ENCODE measurements around the gene EPB41L3. TPM values are rescaled to one million over a fixed set of nuclear protein-coding genes. Genes with fewer than 3 reads are reported as not detected.
"Not testable (repeated sequence)": the region's sequence is repeated elsewhere in the genome, so short reads cannot be mapped to it uniquely, and the experiment has no call there.

The EPB41L3 gene
- total and polyA plus RNA-seq, 11 donors: 2.7 to 45.6 (median 7.9) TPM

DNA sequence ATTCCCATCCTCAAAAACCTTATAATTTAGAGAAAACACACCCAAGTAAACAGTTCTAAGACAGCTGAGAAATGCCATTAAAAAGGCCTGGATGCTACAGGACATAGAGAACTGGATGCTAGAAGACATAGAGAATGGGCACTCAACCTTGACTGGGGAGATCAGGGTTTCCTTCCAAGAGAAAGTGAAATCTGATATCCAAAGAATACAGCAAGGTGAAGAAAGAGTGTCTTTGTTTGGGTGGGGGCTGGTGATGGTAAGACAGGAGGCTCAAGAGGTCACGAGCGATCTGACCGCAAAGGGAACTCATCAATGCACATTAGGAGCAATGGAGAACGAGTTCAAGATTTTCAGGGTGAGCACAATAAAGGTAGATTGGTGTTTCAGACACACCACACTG, 31.6 kb downstream of the EPB41L3 start:
- no peak for TF ChIP-seq POLR2A (IDR thresholded peaks at IDR 0.05)
- TF ChIP-seq, protein P1, sequence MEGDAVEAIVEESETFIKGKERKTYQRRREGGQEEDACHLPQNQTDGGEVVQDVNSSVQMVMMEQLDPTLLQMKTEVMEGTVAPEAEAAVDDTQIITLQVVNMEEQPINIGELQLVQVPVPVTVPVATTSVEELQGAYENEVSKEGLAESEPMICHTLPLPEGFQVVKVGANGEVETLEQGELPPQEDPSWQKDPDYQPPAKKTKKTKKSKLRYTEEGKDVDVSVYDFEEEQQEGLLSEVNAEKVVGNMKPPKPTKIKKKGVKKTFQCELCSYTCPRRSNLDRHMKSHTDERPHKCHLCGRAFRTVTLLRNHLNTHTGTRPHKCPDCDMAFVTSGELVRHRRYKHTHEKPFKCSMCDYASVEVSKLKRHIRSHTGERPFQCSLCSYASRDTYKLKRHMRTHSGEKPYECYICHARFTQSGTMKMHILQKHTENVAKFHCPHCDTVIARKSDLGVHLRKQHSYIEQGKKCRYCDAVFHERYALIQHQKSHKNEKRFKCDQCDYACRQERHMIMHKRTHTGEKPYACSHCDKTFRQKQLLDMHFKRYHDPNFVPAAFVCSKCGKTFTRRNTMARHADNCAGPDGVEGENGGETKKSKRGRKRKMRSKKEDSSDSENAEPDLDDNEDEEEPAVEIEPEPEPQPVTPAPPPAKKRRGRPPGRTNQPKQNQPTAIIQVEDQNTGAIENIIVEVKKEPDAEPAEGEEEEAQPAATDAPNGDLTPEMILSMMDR (IDR thresholded peaks at IDR 0.05): no peak
- ATAC-seq: no peak
- Histone ChIP-seq H3K27ac (no peak overlapping the region), H3K4me1 (peaks cover 0 to 53% (median 0%) of the 10 kb centered on the region in 12 donors), H3K27me3 (no peaks in the 10 kb centered on the region), H3K4me3 (no peak overlapping the region), H3K9me3 (no peaks in the 10 kb centered on the region), H3K36me3 (no peaks in the 10 kb centered on the region)
- intact Hi-C loops (cut with DNase I): loop anchor here in 2 of 10 donors (10.0 kb wide), 2 partner anchors 47 to 57 kb away; no protein-coding TSS in a partner anchor
- DNase-seq: no peak
- WGBS, 4 donors: 92 to 96% (median 93%) methylated on average over 4 of the region's 4 CpGs

DNA sequence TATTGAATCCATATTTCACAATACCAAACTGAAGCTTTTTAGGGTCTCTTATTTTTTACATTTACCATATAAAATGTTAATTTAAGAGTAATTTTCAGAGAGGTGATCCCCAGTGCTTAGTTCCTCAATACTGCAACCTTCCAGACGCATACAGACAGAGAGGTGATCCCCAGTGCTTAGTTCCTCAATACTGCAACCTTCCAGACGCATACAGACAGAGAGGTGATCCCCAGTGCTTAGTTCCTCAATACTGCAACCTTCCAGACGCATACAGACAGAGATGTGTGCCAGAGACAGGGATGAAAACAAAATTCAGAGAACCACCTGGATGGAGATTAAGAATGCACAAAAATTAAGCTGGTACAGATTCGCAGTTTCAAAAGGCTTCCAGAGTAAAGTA, 32.3 kb downstream of the EPB41L3 start:
- H3K9me3 ChIP-seq: not testable (repeated sequence)

DNA sequence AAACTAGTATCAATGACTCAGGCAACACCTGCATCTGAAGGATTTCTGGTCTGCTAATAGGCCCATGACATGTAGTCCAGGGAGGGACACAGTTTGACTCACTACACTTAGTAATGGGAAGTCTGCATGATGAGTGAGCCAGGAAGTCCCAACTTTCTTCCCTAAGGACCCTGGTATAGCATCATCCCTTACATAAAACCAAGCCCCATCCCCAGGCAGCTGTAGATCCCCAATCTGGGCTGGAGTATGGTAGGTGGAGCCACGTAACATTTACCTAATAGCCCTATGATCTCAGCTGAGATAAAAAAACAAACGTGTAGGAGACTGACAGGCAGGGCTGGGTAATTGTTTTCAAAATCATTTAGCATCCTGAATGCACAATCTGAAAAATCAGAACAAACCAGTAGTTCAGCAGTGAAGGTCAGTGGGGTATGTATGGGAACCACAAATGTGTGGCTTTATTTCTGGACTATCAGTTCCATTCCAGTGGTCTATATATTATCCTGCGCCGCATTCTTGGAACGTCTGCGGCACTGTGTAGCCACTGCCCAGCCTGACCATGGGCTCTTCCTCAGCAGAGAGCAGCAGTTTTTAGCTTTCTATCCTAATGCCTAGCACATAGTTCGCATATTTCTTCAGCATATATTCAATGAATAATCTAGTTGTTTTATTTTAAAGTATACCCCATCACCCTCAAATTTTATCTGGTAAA, 33.5 kb downstream of the EPB41L3 start:
- intact Hi-C loops (cut with DNase I): loop anchor here in 2 of 10 donors (10.0 kb wide), 2 partner anchors 45 to 55 kb away; no protein-coding TSS in a partner anchor
- no peaks in the 10 kb centered on the region for H3K9me3 ChIP-seq
- 79 to 84% (median 82%) methylated on average over 7 of the region's 7 CpGs for WGBS, 4 donors
- TF ChIP-seq, protein P1 (IDR thresholded peaks at IDR 0.05): no peak
- TF ChIP-seq POLR2A (IDR thresholded peaks at IDR 0.05): no peak
- ATAC-seq (peak in 1 of 4 donors; percentile 82), DNase-seq (no peak)
- no peak overlapping the region for H3K4me3 ChIP-seq
- H3K27me3 ChIP-seq: no peaks in the 10 kb centered on the region
- peaks cover 0 to 35% (median 0%) of the 10 kb centered on the region in 12 donors for H3K4me1 ChIP-seq
- H3K36me3 ChIP-seq: no peaks in the 10 kb centered on the region
- H3K27ac ChIP-seq: no peak overlapping the region

More for the DNA sequence above, 32.3 kb downstream of the EPB41L3 start:
- not testable (repeated sequence) for H3K27me3 ChIP-seq, H3K4me3 ChIP-seq, ATAC-seq, H3K27ac ChIP-seq, DNase-seq, H3K36me3 ChIP-seq
- 89 to 93% (median 90%) methylated on average over 4 of the region's 4 CpGs for WGBS, 4 donors
- intact Hi-C loops (cut with DNase I): loop anchor here in 2 of 10 donors (10.0 kb wide), 2 partner anchors 47 to 57 kb away; no protein-coding TSS in a partner anchor
- peaks cover 0 to 48% (median 0%) of the 10 kb centered on the region in 12 donors for H3K4me1 ChIP-seq

DNA sequence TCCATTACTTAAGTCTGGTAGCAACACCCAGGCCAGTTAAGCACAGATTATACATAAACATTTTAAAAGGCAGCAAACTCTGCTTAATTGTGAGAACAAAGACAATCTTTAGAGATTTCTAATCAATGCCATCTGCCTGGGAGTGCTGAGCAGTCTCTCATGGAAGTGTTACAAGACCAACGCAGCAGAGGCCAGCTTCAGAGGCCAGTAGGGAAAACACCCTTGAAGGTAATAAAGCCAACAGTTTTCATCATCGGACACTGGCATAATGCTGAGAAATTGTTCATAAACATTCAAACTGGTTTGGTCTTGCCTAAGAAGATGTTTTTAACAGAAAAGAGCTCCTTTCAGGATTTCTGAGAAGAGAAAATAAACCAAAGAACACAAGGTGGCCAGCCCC, 35.0 kb downstream of the EPB41L3 start:
- Histone ChIP-seq H3K27ac (no peak overlapping the region), H3K36me3 (no peaks in the 10 kb centered on the region), H3K9me3 (no peaks in the 10 kb centered on the region), H3K4me1 (peaks cover 0 to 23% (median 0%) of the 10 kb centered on the region in 12 donors), H3K4me3 (no peak overlapping the region), H3K27me3 (no peaks in the 10 kb centered on the region)
- ATAC-seq (no peak), DNase-seq (no peak)
- 89 to 93% (median 90%) methylated on average over 2 of the region's 2 CpGs for WGBS, 4 donors
- no peak for TF ChIP-seq POLR2A (IDR thresholded peaks at IDR 0.05)
- TF ChIP-seq, protein P1 (IDR thresholded peaks at IDR 0.05): no peak
- intact Hi-C loops (cut with DNase I): loop anchor here in 1 of 10 donors (10.0 kb wide), 1 partner anchor 56 kb away; no protein-coding TSS in a partner anchor
